Mesothelial cell of epicardium (in vitro differentiated cells): Measurements from ENCODE around the gene MEIS2. TPM values are rescaled to one million over a fixed set of nuclear protein-coding genes. Genes with fewer than 3 reads are reported as not detected.
A peak's percentile ranks its signal among the peaks of the same experiment; 100 is the strongest.

Source experiments
- DNase-seq, 2 experiments: peaks; one replicate each; pipeline ENCODE4 v3.0.0; 2021; ENCODE audit warnings: low spot score in 2 of 2; ENCODE audit not compliant: unreplicated experiment in 2 of 2
- H3K27ac Mint-ChIP-seq: 2 replicates; pipeline ENCODE4 v1.8.0; 2021; ENCODE audit warnings: mixed read lengths
- H3K27me3 Mint-ChIP-seq: 2 replicates; pipeline ENCODE4 v1.8.0; 2021; ENCODE audit warnings: low read depth, mixed read lengths
- H3K36me3 Mint-ChIP-seq: 2 replicates; pipeline ENCODE4 v1.8.0; 2021; ENCODE audit warnings: mixed read lengths
- H3K4me1 Mint-ChIP-seq: 2 replicates; pipeline ENCODE4 v1.8.0; 2021; ENCODE audit warnings: mixed read lengths
- H3K4me3 Mint-ChIP-seq: 2 replicates; pipeline ENCODE4 v1.8.0; 2021; ENCODE audit warnings: mild to moderate bottlenecking, moderate library complexity, mixed read lengths
- H3K9me3 Mint-ChIP-seq: 2 replicates; pipeline ENCODE4 v1.8.0; 2021; ENCODE audit warnings: mixed read lengths
- total RNA-seq: library from RNA; stranded (reverse); gene quantifications from 3 replicates; pipeline ENCODE4 v1.2.1, GENCODE V29; 2021
- TF ChIP-seq, protein P1 (sequence below): fragments of 200-600 bp; sonication (generic); IDR thresholded peaks from one replicate; pipeline ENCODE4 v1.5.0; 2021; ENCODE audit warnings: antibody characterized with exemption; ENCODE audit not compliant: unreplicated experiment

The MEIS2 gene
- total RNA-seq, 1 donor from 2014 or later, result 397 TPM

DNA sequence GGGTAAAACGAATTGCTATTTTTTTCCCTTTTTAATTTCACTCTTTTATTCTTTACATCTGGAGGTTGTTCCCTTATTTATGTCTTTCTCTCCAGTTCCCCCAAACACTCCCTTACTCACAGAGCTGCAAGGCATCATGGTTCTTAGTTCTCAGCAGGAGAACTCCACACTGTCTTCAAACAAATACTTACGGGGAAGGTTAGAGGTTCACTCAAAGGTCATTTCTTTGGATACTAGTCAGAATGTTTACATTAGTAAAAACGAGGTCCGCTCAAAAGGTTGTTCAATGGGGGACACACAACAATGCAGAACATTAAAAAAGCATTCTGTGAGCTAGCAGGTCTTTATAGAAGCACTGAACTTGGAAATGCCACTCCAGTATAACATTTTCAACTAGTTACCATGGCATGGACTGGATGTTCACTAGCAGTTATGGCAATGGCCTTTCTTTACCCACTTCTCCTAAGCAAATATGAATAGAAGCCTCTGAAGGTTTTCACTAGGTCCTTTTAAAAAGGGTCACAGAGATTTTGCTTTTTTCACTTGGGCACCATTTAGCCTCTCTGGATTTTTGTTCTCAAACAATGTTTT, 201.7 kb downstream of the MEIS2 start:
- peaks cover 9% of the 10 kb centered on the region for H3K36me3 Mint-ChIP-seq
- H3K27ac Mint-ChIP-seq, result peak overlapping the region; percentile 93
- TF ChIP-seq, protein P1, sequence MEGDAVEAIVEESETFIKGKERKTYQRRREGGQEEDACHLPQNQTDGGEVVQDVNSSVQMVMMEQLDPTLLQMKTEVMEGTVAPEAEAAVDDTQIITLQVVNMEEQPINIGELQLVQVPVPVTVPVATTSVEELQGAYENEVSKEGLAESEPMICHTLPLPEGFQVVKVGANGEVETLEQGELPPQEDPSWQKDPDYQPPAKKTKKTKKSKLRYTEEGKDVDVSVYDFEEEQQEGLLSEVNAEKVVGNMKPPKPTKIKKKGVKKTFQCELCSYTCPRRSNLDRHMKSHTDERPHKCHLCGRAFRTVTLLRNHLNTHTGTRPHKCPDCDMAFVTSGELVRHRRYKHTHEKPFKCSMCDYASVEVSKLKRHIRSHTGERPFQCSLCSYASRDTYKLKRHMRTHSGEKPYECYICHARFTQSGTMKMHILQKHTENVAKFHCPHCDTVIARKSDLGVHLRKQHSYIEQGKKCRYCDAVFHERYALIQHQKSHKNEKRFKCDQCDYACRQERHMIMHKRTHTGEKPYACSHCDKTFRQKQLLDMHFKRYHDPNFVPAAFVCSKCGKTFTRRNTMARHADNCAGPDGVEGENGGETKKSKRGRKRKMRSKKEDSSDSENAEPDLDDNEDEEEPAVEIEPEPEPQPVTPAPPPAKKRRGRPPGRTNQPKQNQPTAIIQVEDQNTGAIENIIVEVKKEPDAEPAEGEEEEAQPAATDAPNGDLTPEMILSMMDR, result no peak
- no peaks in the 10 kb centered on the region for H3K27me3 Mint-ChIP-seq
- DNase-seq, result no peak
- H3K4me1 Mint-ChIP-seq, result peaks cover 81% of the 10 kb centered on the region
- H3K9me3 Mint-ChIP-seq, result no peaks in the 10 kb centered on the region
- no peak overlapping the region for H3K4me3 Mint-ChIP-seq

DNA sequence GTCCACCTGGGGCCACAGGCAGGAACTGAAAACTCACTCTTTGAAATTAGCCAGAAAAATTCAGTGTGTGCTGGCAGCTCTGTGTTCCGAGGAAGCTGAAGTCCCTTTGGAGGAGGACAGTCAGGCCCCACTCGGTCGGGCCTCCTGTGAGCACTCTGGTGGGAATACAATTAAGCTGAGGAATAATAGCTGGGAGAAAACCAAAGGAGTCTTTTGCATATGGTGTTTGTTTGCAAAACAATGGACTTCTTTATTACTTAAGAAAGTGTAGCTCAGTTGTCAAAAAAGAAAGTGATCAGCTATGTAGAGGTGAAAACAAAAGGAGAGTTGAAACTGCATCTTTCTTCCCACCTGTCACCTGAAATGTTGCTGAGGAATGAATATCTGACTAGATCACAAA, 202.5 kb downstream of the MEIS2 start:
- TF ChIP-seq, protein P1, result no peak
- peak overlapping the region; percentile 3 for H3K4me3 Mint-ChIP-seq
- peaks cover 9% of the 10 kb centered on the region for H3K36me3 Mint-ChIP-seq
- peaks cover 89% of the 10 kb centered on the region for H3K4me1 Mint-ChIP-seq
- H3K9me3 Mint-ChIP-seq, result no peaks in the 10 kb centered on the region
- peak overlapping the region; percentile 93 for H3K27ac Mint-ChIP-seq
- no peak for DNase-seq
- H3K27me3 Mint-ChIP-seq, result no peaks in the 10 kb centered on the region

- DNase-seq, result no peak
- H3K4me1 Mint-ChIP-seq, result peaks cover 88% of the 10 kb centered on the region
- H3K27ac Mint-ChIP-seq, result peak overlapping the region; percentile 93
- TF ChIP-seq, protein P1, result no peak
- H3K4me3 Mint-ChIP-seq, result peak overlapping the region; percentile 38
- no peaks in the 10 kb centered on the region for H3K9me3 Mint-ChIP-seq
- no peaks in the 10 kb centered on the region for H3K27me3 Mint-ChIP-seq
- peaks cover 13% of the 10 kb centered on the region for H3K36me3 Mint-ChIP-seq
Measured at GRCh38 chr15:36896949-36897348, 203.4 kb downstream of the MEIS2 start.

DNA sequence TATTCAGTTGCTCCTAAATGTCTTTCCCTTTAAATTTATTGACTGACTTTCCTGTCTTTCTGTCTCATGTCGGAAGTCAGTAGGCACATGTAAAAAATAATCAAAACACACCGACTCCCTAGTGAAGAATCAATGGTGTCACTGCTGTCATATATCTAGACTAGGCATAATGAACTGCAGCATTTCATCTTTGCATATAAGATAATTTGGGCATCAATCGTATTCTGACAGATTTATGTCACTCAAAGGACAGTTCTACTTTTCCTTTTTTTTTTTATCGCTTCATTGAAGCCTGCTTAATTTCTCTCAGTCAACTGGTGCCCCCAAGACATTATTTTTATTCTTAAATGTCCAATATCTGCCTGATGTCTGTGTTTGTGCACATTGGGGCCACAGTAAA, 206.3 kb downstream of the MEIS2 start:
- peak overlapping the region; percentile 89 for H3K27ac Mint-ChIP-seq
- H3K4me1 Mint-ChIP-seq, result peaks cover 93% of the 10 kb centered on the region
- TF ChIP-seq, protein P1, result no peak
- H3K9me3 Mint-ChIP-seq, result no peaks in the 10 kb centered on the region
- no peaks in the 10 kb centered on the region for H3K27me3 Mint-ChIP-seq
- DNase-seq, result no peak
- H3K4me3 Mint-ChIP-seq, result no peak overlapping the region
- H3K36me3 Mint-ChIP-seq, result peaks cover 32% of the 10 kb centered on the region

- H3K36me3 Mint-ChIP-seq, result peaks cover 32% of the 10 kb centered on the region
- TF ChIP-seq, protein P1, result no peak
- DNase-seq, result no peak
- no peak overlapping the region for H3K4me3 Mint-ChIP-seq
- peak overlapping the region; percentile 89 for H3K27ac Mint-ChIP-seq
- no peaks in the 10 kb centered on the region for H3K27me3 Mint-ChIP-seq
- peaks cover 93% of the 10 kb centered on the region for H3K4me1 Mint-ChIP-seq
- no peaks in the 10 kb centered on the region for H3K9me3 Mint-ChIP-seq
Measured at GRCh38 chr15:36893276-36893675, 207.1 kb downstream of the MEIS2 start.
